Prostate gland (tissue), 2 donors: ENCODE data around the gene PFDN1. TPM values are rescaled to one million over a fixed set of nuclear protein-coding genes. Genes with fewer than 3 reads are reported as not detected.
A peak's percentile ranks its signal among the peaks of the same experiment; 100 is the strongest.

Experiments used
- DNase-seq: peaks from one replicate; pipeline ENCODE4 v3.0.0-alpha.2; 2019; ENCODE audit warnings: low spot score
- H3K27ac ChIP-seq, 2 donors: fragments of 200-600 bp; sonication (generic); 2 replicates each; pipeline ENCODE4 v1.5.1; 2017 to 2019
- H3K27me3 ChIP-seq: fragments of 200-600 bp; sonication (generic); replicated peaks from 2 replicates; pipeline ENCODE4 v1.5.1; 2019; ENCODE audit not compliant: insufficient read depth
- H3K36me3 ChIP-seq, 2 donors: fragments of 200-600 bp; sonication (generic); 1 replicate in 1 of 2; 2 replicates in 1 of 2; pipeline versions ENCODE4 v1.5.1 to v1.8.1; 2017 to 2019
- H3K4me1 ChIP-seq: fragments of 200-600 bp; sonication (generic); replicated peaks from 2 replicates; pipeline ENCODE4 v1.5.1; 2019
- H3K4me3 ChIP-seq, 2 donors: fragments of 200-600 bp; sonication (generic); 2 replicates each; pipeline ENCODE4 v1.5.1; 2017 to 2019
- H3K9me3 ChIP-seq: fragments of 200-600 bp; sonication (generic); 2 replicates; pipeline ENCODE4 v1.5.1; 2017
- CTCF ChIP-seq, 4 experiments: fragments of 200-600 bp in 2 of 4; fragments of 450-650 bp in 2 of 4; sonication (generic) in 2 of 4; IDR thresholded peaks; 1 replicate in 3 of 4; 2 replicates in 1 of 4; pipeline ENCODE4 v1.5.1; 2016 to 2019; ENCODE audit warnings: antibody characterized with exemption in 4 of 4, mild to moderate bottlenecking in 2 of 4, moderate library complexity in 2 of 4
- POLR2A ChIP-seq: fragments of 450-650 bp; IDR thresholded peaks from one replicate; pipeline ENCODE4 v1.6.1; 2016; ENCODE audit warnings: antibody characterized with exemption, mild to moderate bottlenecking
- POLR2AphosphoS5 ChIP-seq: sonication (generic); formaldehyde crosslinking; IDR thresholded peaks from one replicate; pipeline ENCODE4 v1.6.1; 2017; ENCODE audit warnings: antibody characterized with exemption
- WGBS: methylation state at CpG from one replicate; pipeline ENCODE4 v1.1.5; 2018; 5-methylcytosine and 5-hydroxymethylcytosine counted together
- intact Hi-C: fragments of 100-400 bp; cut with DNase I; formaldehyde crosslinking; loops from one replicate; pipeline ENCODE4 v1.14.2; 2022
- total RNA-seq, 2 donors: library from RNA; depleted of rRNA; stranded (reverse); fragments of >200 nt; gene quantifications; one replicate each; pipeline ENCODE4 v1.1.0, GENCODE V29; 2016

PFDN1 gene
- total RNA-seq, 2 donors from 2014 or later, result 88.0 to 145 TPM

DNA sequence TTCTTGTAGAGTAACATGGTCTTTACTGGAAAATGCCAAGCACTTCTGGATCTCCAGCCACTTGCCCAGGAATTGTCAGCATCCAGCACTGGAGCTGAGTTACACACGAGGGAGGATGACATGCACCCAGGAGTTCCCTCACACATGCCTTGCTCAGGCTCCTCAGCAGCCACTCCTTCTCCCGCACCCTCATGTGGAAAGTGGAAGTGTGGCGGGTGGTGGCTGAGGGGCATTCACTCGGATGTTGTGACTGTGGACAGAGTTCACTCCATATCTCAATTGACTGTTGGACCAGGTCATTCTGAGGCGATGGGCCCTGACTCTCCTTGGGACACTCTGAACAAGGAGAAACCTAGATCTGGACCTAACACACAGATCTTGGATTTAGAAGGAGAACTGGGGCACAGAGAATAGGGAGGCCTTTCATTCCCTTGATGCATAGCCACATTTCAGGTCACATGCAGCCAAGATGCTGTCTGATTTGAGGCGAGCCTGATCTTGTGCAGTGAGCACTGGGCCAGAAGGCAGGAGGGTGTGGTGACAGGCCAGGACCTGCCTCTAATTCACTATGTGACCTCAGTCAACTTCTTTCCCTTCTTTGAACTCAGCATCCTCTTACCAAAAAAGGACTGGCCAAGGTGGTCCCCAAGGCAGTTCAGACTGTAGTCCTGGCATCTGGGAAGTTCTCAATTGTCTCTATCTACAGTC lies 65.9 kb downstream of the PFDN1 start:
- Histone ChIP-seq H3K4me3 (no peak overlapping the region), H3K36me3 (no peaks in the 10 kb centered on the region), H3K27me3 (no peaks in the 10 kb centered on the region), H3K9me3 (no peaks in the 10 kb centered on the region), H3K4me1 (peaks cover 4% of the 10 kb centered on the region), H3K27ac (peak overlapping the region in 1 of 2 donors; percentile 55)
- intact Hi-C loops, result loop anchor here (10.0 kb wide), 1 partner anchor 62 kb away; the partner anchor contains the start of gene CYSTM1
- TF ChIP-seq POLR2A (no peak), POLR2AphosphoS5 (peak; percentile 59)
- DNase-seq, result peak; percentile 62
- 58% methylated on average over 6 of the region's 6 CpGs for WGBS

DNA sequence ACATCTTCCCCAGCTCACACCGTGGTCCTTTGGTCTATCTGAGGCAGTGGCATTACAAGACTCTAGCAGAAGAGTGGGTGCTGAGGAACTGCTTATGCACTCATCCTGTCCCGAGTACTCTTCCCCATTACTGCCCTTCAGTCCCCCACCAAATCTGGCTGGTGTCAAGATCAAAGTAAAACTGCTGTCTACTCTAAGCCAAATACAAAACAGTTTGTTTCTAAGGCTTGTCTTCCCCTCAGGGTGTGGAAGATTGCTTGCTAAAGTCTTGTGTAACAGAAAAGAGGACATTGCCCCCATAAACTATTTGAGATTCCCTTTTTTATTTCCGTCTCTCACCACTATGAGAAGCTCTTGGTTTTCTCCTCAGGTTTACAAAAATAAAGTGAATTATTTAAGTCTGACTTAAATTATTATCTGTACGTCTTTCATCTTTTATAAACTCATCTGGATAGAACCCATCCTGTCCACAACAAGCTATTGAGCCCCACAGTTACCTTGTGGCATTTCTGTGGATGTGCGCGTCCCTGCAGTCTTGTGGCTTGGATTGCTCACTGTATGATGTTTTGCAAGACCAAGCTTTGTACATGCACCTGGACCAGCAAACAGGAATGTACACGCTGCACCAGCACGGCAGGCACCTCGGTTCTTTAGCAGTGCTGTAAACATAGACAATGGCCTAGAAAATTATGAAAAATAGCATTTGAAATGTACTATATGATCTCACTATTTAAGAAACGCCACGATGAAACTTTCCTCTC lies 66.9 kb downstream of the PFDN1 start:
- DNase-seq, result peak; percentile 31
- H3K9me3 ChIP-seq, result no peaks in the 10 kb centered on the region
- H3K4me1 ChIP-seq, result no peaks in the 10 kb centered on the region
- H3K4me3 ChIP-seq, result no peak overlapping the region
- peak; percentile 45 for TF ChIP-seq POLR2AphosphoS5
- no peak for TF ChIP-seq POLR2A
- no peaks in the 10 kb centered on the region for H3K27me3 ChIP-seq
- intact Hi-C loops, result loop anchor here (10.0 kb wide), 1 partner anchor 61 kb away; the partner anchor contains the start of gene CYSTM1
- WGBS, result 51% methylated on average over 11 of the region's 11 CpGs
- no peaks in the 10 kb centered on the region for H3K36me3 ChIP-seq
- H3K27ac ChIP-seq, result peak overlapping the region in 1 of 2 donors; percentile 55

DNA sequence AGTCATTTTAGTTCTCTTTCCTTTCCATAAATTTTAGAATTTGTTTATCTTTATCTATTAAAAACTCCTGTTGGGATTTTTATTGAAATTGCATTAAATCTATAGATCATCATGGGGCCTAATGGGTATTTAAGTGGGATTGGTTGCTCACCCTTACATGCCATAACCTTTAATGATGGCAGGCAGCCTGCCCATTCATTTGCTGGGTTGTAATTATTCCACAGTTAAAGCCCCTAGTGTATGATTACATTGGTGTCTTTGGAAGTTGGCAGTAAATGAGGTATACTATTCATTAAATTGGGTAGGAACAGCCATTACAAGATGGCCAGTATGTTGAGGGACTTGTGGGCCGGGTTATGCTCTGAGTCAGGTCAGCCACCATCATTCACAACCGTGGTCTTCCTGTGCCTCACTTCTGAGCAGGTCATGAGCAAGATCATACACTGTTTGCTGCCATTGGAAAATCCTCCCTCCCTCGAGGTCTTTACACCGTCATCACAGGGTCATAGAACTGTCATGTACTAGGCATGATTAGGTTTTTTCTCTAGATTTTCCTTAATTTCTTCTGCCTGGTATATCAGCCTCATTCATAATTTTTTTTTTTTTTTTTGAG lies 68.4 kb downstream of the PFDN1 start:
- no peaks in the 10 kb centered on the region for H3K4me1 ChIP-seq
- no peak for TF ChIP-seq POLR2AphosphoS5
- no peak for TF ChIP-seq POLR2A
- no peak for TF ChIP-seq CTCF (IDR thresholded peaks at IDR 0.05)
- no peaks in the 10 kb centered on the region for H3K27me3 ChIP-seq
- H3K9me3 ChIP-seq, result no peaks in the 10 kb centered on the region
- DNase-seq, result no peak
- no peaks in the 10 kb centered on the region for H3K36me3 ChIP-seq
- H3K27ac ChIP-seq, result no peak overlapping the region
- H3K4me3 ChIP-seq, result no peak overlapping the region
- WGBS, result 89% methylated on average over 4 of the region's 4 CpGs
- intact Hi-C loops, result loop anchor here (10.0 kb wide), 1 partner anchor 60 kb away; the partner anchor contains the start of gene CYSTM1

DNA sequence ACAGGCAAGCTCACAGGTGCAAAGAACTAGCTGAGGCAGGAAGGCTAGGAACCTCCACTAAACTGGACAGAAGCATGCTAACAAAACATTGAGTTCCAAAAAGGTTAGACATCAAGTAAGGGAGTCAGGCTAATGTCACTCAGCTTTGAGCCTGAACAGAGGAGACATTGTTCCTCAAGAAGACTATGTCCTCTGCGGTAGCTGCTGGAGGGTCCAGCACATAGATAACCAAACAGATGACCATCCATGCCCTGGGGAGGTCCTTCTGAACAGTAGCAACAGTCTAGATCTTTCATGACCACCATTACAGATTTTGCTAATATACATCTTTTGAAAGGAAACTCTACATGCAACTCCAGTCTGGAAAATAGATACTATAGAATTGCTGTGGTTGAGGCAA lies 70.2 kb downstream of the PFDN1 start:
- WGBS, result 95% methylated on average over 1 of the region's 1 CpG
- intact Hi-C loops, result loop anchor here (10.0 kb wide), 1 partner anchor 58 kb away; the partner anchor contains the start of gene CYSTM1
- Histone ChIP-seq H3K4me1 (no peaks in the 10 kb centered on the region), H3K36me3 (no peaks in the 10 kb centered on the region), H3K27ac (no peak overlapping the region), H3K27me3 (no peaks in the 10 kb centered on the region), H3K4me3 (no peak overlapping the region), H3K9me3 (no peaks in the 10 kb centered on the region)
- DNase-seq, result no peak
- no peak for TF ChIP-seq POLR2A
- no peak for TF ChIP-seq POLR2AphosphoS5
- no peak for TF ChIP-seq CTCF (IDR thresholded peaks at IDR 0.05)

DNA sequence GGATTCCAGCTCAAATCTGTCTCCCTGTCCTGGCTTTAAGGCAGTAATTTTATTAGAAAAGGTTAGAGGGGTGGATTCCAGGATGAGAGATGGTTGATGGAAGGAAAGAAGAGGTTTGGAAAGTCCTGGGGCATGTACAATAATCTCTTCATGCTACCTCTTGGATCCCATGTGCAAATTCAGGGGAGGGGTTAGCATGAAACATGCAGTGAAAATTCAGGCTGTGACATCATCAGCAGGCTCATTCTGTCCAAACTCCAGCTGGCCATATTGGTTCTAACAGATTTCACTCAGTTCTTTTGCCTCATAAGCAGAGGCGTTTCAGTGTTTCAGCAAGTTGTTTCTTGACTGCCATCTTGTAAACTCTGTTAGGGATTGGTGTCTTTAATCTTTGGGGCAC lies 72.5 kb downstream of the PFDN1 start:
- intact Hi-C loops, result loop anchor here (10.0 kb wide), 1 partner anchor 56 kb away; the partner anchor contains the start of gene CYSTM1
- Histone ChIP-seq H3K4me3 (no peak overlapping the region), H3K9me3 (no peaks in the 10 kb centered on the region), H3K27me3 (no peaks in the 10 kb centered on the region), H3K36me3 (no peaks in the 10 kb centered on the region), H3K27ac (no peak overlapping the region), H3K4me1 (no peaks in the 10 kb centered on the region)
- no peak for DNase-seq
- 94% methylated on average over 1 of the region's 1 CpG for WGBS
- TF ChIP-seq CTCF (IDR thresholded peaks at IDR 0.05) (no peak), POLR2AphosphoS5 (no peak), POLR2A (no peak)
